Nephron (organoid): ENCODE results near the gene COL20A1.

ENCODE experiments used
- H3K27ac Mint-ChIP-seq, 3 experiments: 2 replicates each; pipeline ENCODE4 v1.8.0; 2020; ENCODE audit warnings: mixed read lengths in 3 of 3, mild to moderate bottlenecking in 2 of 3, moderate library complexity in 1 of 3
- H3K27me3 Mint-ChIP-seq: 2 replicates; pipeline ENCODE4 v1.8.0; 2021; ENCODE audit warnings: low read depth, mild to moderate bottlenecking, moderate library complexity, mixed read lengths
- H3K36me3 Mint-ChIP-seq: 2 replicates; pipeline ENCODE4 v1.8.0; 2020; ENCODE audit warnings: low read depth, mixed read lengths
- H3K4me1 Mint-ChIP-seq: 2 replicates; pipeline ENCODE4 v1.8.0; 2020; ENCODE audit warnings: mixed read lengths
- H3K4me3 Mint-ChIP-seq, 3 experiments: 2 replicates each; pipeline ENCODE4 v1.8.0; 2020; ENCODE audit warnings: mild to moderate bottlenecking in 3 of 3, mixed read lengths in 3 of 3, moderate library complexity in 2 of 3
- H3K9me3 Mint-ChIP-seq: 2 replicates; pipeline ENCODE4 v1.8.0; 2020; ENCODE audit warnings: mixed read lengths
- CTCF ChIP-seq, 3 experiments: fragments of 200-600 bp; sonication (generic); IDR thresholded peaks; one replicate each; pipeline ENCODE4 v1.5.0; 2021; ENCODE audit warnings: antibody characterized with exemption in 3 of 3; ENCODE audit not compliant: unreplicated experiment in 3 of 3

Gene COL20A1

GRCh38 chr20:63330084-63330760 lies 37.2 kb downstream of the COL20A1 start:
- H3K9me3 Mint-ChIP-seq = peaks cover 7% of the 10 kb centered on the region
- no peak for TF ChIP-seq CTCF (IDR thresholded peaks at IDR 0.05; ENCODE audit: unreplicated experiment in 3 of 3)
- no peak overlapping the region for H3K4me3 Mint-ChIP-seq
- peak overlapping the region; percentile 62 to 77 (median 71) for H3K27ac Mint-ChIP-seq
- peaks cover 10% of the 10 kb centered on the region for H3K4me1 Mint-ChIP-seq
- H3K36me3 Mint-ChIP-seq = peaks cover 6% of the 10 kb centered on the region
- H3K27me3 Mint-ChIP-seq = peaks cover 9% of the 10 kb centered on the region

GRCh38 chr20:63330940-63331339 lies 38.0 kb downstream of the COL20A1 start:
- H3K27ac Mint-ChIP-seq = peak overlapping the region; percentile 62 to 77 (median 71)
- TF ChIP-seq CTCF (IDR thresholded peaks at IDR 0.05; ENCODE audit: unreplicated experiment in 3 of 3) = no peak
- H3K4me1 Mint-ChIP-seq = peaks cover 16% of the 10 kb centered on the region
- no peak overlapping the region for H3K4me3 Mint-ChIP-seq
- peaks cover 14% of the 10 kb centered on the region for H3K27me3 Mint-ChIP-seq
- H3K9me3 Mint-ChIP-seq = peaks cover 7% of the 10 kb centered on the region
- H3K36me3 Mint-ChIP-seq = peaks cover 9% of the 10 kb centered on the region

GRCh38 chr20:63331741-63332400 lies 38.9 kb downstream of the COL20A1 start:
- peaks cover 9% of the 10 kb centered on the region for H3K36me3 Mint-ChIP-seq
- peak overlapping the region in 1 of 3 experiments; percentile 6 for H3K4me3 Mint-ChIP-seq
- H3K27ac Mint-ChIP-seq = peak overlapping the region; percentile 20 to 77 (median 33)
- H3K9me3 Mint-ChIP-seq = peaks cover 7% of the 10 kb centered on the region
- H3K27me3 Mint-ChIP-seq = peaks cover 18% of the 10 kb centered on the region
- peaks cover 22% of the 10 kb centered on the region for H3K4me1 Mint-ChIP-seq
- no peak for TF ChIP-seq CTCF (IDR thresholded peaks at IDR 0.05; ENCODE audit: unreplicated experiment in 3 of 3)

- peaks cover 7% of the 10 kb centered on the region for H3K9me3 Mint-ChIP-seq
- no peak for TF ChIP-seq CTCF (IDR thresholded peaks at IDR 0.05; ENCODE audit: unreplicated experiment in 3 of 3)
Measured at GRCh38 chr20:63332488-63333240, 39.7 kb downstream of the COL20A1 start.

GRCh38 chr20:63333241-63333836 lies 40.4 kb downstream of the COL20A1 start:
- Mint-ChIP-seq H3K36me3 (peaks cover 9% of the 10 kb centered on the region), H3K27ac (no peak overlapping the region), H3K9me3 (peaks cover 9% of the 10 kb centered on the region), H3K27me3 (peaks cover 18% of the 10 kb centered on the region), H3K4me1 (peaks cover 35% of the 10 kb centered on the region), H3K4me3 (no peak overlapping the region)
- TF ChIP-seq CTCF (IDR thresholded peaks at IDR 0.05; ENCODE audit: unreplicated experiment in 3 of 3) = no peak

More at GRCh38 chr20:63332488-63333240, 39.7 kb downstream of the COL20A1 start:
- Mint-ChIP-seq H3K27ac (no peak overlapping the region), H3K4me3 (no peak overlapping the region), H3K27me3 (peaks cover 18% of the 10 kb centered on the region), H3K4me1 (peaks cover 30% of the 10 kb centered on the region), H3K36me3 (peaks cover 9% of the 10 kb centered on the region)
